Testis (tissue), 3 donors: ENCODE data around the gene CDKN1C. TPM values are rescaled to one million over a fixed set of nuclear protein-coding genes. Genes with fewer than 3 reads are reported as not detected.

Experiments used
- DNase-seq: peaks from one replicate; pipeline ENCODE4 v3.0.0-alpha.2; 2019
- H3K27ac ChIP-seq, 2 donors: fragments of 200-600 bp; sonication (generic); one replicate each; pipeline ENCODE4 v1.5.1; 2019
- H3K27me3 ChIP-seq: fragments of 200-600 bp; sonication (generic); one replicate; pipeline ENCODE4 v1.5.1; 2019
- H3K36me3 ChIP-seq: fragments of 200-600 bp; sonication (generic); one replicate; pipeline ENCODE4 v1.5.1; 2017; ENCODE audit warnings: low read depth; ENCODE audit errors: missing control alignments
- H3K4me1 ChIP-seq: fragments of 200-600 bp; sonication (generic); one replicate; pipeline ENCODE4 v1.5.1; 2019
- H3K4me3 ChIP-seq, 2 donors: fragments of 200-600 bp; sonication (generic); one replicate each; pipeline ENCODE4 v1.5.1; 2017 to 2019
- H3K9me3 ChIP-seq: fragments of 200-600 bp; sonication (generic); one replicate; pipeline ENCODE4 v1.5.1; 2017
- CTCF ChIP-seq, 3 experiments: fragments of 450-650 bp in 2 of 3; fragments of 200-600 bp in 1 of 3; sonication (generic) in 1 of 3; IDR thresholded peaks; one replicate each; pipeline ENCODE4 v1.5.1; 2016 to 2019; ENCODE audit warnings: antibody characterized with exemption in 3 of 3, mild to moderate bottlenecking in 2 of 3, moderate library complexity in 1 of 3
- POLR2A ChIP-seq: fragments of 450-650 bp; IDR thresholded peaks from one replicate; pipeline ENCODE4 v1.6.1; 2017; ENCODE audit warnings: antibody characterized with exemption, mild to moderate bottlenecking, moderate library complexity
- WGBS, 2 donors: methylation state at CpG; one replicate each; pipeline ENCODE4 v1.1.5; 2018; 5-methylcytosine and 5-hydroxymethylcytosine counted together
- intact Hi-C: fragments of 100-400 bp; cut with DNase I; formaldehyde crosslinking; loops from one replicate; pipeline ENCODE4 v1.15.1; 2023; ENCODE audit warnings: low total_unique reads
- polyA plus RNA-seq: library from polyadenylated mRNA; stranded (reverse); fragments of 350-450 nt; fragmentation: Illumina TruSeq; extraction: RNeasy Lipid Tissue Mini Kit (QIAGEN cat#74804); gene quantifications from one replicate; pipeline ENCODE4 v1.2.3, GENCODE V29; 2014; ENCODE audit warnings: low read depth, low replicate concordance; ENCODE audit not compliant: insufficient read depth
- total RNA-seq, 2 donors: library from RNA; depleted of rRNA; stranded (reverse); fragments of >200 nt; gene quantifications; one replicate each; pipeline ENCODE4 v1.2.3, GENCODE V29; 2016

The CDKN1C gene
- total and polyA plus RNA-seq, 3 donors from 2014 or later, result 15.2 to 34.9 (median 24.3) TPM

GRCh38 chr11:2913776-2914175, 28.2 kb upstream of the CDKN1C start:
- no peaks in the 10 kb centered on the region for H3K27me3 ChIP-seq
- H3K4me1 ChIP-seq, result no peaks in the 10 kb centered on the region
- DNase-seq, result no peak
- H3K4me3 ChIP-seq, result no peak overlapping the region
- intact Hi-C loops, result no loop called here
- no peak for TF ChIP-seq POLR2A
- no peak for TF ChIP-seq CTCF (IDR thresholded peaks at IDR 0.05)
- no peak overlapping the region for H3K27ac ChIP-seq
- 90 to 94% methylated on average over 8 to 9 of the region's 9 CpGs for WGBS, 2 donors
- H3K36me3 ChIP-seq, result no peaks in the 10 kb centered on the region
- no peaks in the 10 kb centered on the region for H3K9me3 ChIP-seq

GRCh38 chr11:2913019-2913431, 27.4 kb upstream of the CDKN1C start:
- no peaks in the 10 kb centered on the region for H3K9me3 ChIP-seq
- H3K36me3 ChIP-seq, result no peaks in the 10 kb centered on the region
- no peaks in the 10 kb centered on the region for H3K4me1 ChIP-seq
- H3K4me3 ChIP-seq, result no peak overlapping the region
- no peak for TF ChIP-seq CTCF (IDR thresholded peaks at IDR 0.05)
- TF ChIP-seq POLR2A, result no peak
- no peaks in the 10 kb centered on the region for H3K27me3 ChIP-seq
- H3K27ac ChIP-seq, result no peak overlapping the region
- intact Hi-C loops, result no loop called here
- 97 to 100% methylated on average over 3 to 13 of the region's 13 CpGs for WGBS, 2 donors
- no peak for DNase-seq

- intact Hi-C loops, result no loop called here
- TF ChIP-seq POLR2A (no peak), CTCF (IDR thresholded peaks at IDR 0.05) (no peak)
- Histone ChIP-seq H3K9me3 (no peaks in the 10 kb centered on the region), H3K27me3 (no peaks in the 10 kb centered on the region), H3K27ac (no peak overlapping the region), H3K4me3 (no peak overlapping the region), H3K4me1 (no peaks in the 10 kb centered on the region), H3K36me3 (no peaks in the 10 kb centered on the region)
- no peak for DNase-seq
- WGBS, 2 donors, result 83 to 89% methylated on average over 3 to 5 of the region's 5 CpGs
These were observed 26.9 kb upstream of the CDKN1C start for GRCh38 chr11:2912498-2912897.

GRCh38 chr11:2911785-2912391, 26.3 kb upstream of the CDKN1C start:
- no peak for DNase-seq
- intact Hi-C loops, result no loop called here
- Histone ChIP-seq H3K4me3 (no peak overlapping the region), H3K36me3 (no peaks in the 10 kb centered on the region), H3K4me1 (no peaks in the 10 kb centered on the region), H3K9me3 (no peaks in the 10 kb centered on the region), H3K27me3 (no peaks in the 10 kb centered on the region), H3K27ac (no peak overlapping the region)
- no peak for TF ChIP-seq CTCF (IDR thresholded peaks at IDR 0.05)
- no peak for TF ChIP-seq POLR2A
- 70 to 71% methylated on average over 10 to 12 of the region's 12 CpGs for WGBS, 2 donors
